GM21723 (cell line): ENCODE data around the gene LRRC26.

ENCODE experiments used
- ATAC-seq: cut with Tn5 transposase; IDR thresholded peaks from one replicate; pipeline ENCODE4 v1.9.1; 2021; ENCODE audit warnings: mild to moderate bottlenecking, moderate library complexity; ENCODE audit not compliant: unreplicated experiment

Gene LRRC26

GRCh38 chr9:137169896-137170358 lies at the start of gene LRRC26:
TSS of gene LRRC26 (minus strand) at chr9:137170051. CDS start at chr9:137169943, 108 bp downstream.
- no peak for ATAC-seq

DNA sequence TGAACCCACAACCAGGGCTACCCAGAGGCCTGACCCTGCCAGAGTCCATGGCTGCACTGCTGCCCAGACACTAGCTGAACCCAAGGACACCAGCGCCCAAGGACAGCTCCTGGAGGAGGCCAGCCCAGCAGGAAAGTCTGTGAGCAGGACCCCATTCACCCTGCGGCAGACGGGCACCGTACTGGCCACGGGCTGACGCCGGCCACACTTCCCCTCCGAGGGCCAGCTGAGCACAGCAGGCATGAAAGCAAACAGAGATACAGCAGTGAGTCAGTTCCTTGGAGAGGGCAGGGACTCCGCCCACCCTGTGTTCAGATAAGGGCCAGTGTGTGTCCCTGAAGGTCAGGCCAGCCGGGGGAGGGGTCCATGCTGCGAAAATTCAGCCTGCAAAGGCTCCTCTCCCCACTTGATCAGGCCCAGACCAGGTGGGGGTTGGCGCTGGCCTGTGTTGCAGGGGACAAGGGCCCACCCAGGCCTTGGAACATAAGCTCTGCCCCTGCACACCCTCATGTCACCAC lies 49.0 kb upstream of the LRRC26 start:
- no peak for ATAC-seq

DNA sequence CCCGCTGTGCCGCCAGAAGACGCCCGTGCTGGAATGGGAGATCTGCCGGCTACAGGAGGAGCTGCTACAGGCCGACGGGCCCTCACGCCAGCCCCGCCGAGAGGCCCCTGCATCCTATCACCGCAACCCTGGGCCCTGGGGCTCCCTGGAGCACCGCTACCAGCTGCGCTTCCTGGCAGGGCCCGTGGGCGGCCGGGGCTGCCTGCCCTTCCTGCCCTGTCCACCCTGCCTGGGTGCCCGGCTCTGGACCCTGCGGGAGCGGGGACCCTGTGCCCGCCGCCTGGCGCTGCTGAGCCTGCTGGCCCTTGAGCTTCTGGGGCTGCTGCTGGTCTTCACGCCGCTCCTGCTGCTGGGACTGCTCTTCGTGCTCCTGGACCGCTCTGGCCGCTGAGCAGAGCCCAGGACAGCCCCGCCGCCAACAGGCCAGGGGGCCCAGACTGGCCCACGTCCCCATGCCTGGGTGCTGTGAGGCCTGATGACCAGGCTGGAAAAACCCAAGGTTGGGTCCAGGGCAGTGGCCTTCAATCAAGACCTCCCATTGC lies 48.4 kb upstream of the LRRC26 start:
- ATAC-seq: no peak

DNA sequence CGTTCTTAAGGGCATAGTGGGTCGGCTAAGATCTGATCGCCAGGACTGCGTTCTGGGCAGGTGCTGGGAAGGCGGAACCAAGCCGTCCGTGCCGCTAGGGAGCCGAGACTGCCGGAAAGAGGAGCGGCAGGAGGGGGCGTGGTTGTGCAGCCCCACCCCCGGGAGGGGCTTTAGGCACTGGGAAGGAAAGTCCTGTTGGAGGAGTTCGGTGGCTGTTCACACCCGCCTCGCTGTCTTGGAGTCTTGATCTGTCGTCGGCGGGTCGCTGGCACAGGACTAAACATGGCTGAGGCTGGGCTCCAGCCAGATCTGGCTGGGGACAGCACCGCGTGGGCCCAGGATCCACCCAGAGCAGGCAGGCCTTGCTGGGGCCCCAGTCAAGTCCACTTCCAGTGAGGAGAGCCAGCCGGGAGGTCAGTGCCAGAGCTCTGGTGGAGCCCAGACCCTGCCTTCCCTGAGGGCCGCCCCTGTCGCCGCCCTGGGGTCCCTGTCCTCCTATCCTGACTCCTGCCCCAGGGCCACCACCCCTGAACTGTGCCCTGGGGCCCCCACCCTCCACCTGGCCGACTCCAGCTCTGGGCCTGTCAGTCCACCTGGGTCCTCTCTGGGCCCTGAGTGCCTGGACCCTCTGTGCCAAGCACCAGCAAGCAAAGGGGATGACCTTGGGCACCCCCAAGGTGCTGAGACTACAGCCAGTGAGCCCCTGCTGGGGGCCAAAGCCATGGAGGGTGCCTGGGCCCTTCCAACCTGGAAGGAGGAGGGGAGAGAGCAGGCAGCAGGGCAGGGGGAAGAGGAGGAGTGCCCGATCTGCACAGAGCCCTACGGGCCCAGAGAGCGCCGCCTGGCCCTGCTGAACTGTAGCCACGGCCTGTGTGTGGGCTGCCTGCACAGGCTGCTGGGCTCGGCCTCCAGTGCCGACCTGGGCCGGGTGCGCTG lies 47.7 kb upstream of the LRRC26 start:
- no peak for ATAC-seq

- no peak for ATAC-seq
Measured at GRCh38 chr9:137216188-137216965, 46.5 kb upstream of the LRRC26 start.

- ATAC-seq: no peak
Measured at GRCh38 chr9:137215196-137215986, 45.5 kb upstream of the LRRC26 start.

DNA sequence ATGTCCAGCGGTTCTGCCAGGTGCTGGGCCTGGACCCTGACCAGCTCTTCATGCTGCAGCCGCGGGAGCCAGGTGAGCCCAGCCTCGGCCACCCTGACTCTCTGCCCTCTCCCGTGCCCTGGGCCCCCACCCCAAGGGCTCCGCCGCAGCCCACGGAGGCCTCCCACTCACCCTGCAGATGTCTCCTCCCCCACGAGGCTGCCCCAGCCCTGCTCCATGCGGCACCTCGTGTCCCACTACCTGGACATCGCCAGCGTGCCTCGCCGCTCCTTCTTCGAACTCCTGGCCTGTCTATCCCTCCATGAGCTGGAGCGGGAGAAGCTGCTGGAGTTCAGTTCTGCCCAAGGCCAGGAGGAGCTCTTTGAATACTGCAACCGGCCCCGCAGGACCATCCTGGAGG lies 44.8 kb upstream of the LRRC26 start:
- ATAC-seq: no peak

- ATAC-seq: no peak
Measured at GRCh38 chr9:137213160-137214060, 43.6 kb upstream of the LRRC26 start.

GRCh38 chr9:137212520-137212919 lies 42.7 kb upstream of the LRRC26 start:
- ATAC-seq: no peak

GRCh38 chr9:137211532-137211931 lies 41.7 kb upstream of the LRRC26 start:
- ATAC-seq: no peak

- no peak for ATAC-seq
Measured at GRCh38 chr9:137206602-137207001, 36.8 kb upstream of the LRRC26 start.

DNA sequence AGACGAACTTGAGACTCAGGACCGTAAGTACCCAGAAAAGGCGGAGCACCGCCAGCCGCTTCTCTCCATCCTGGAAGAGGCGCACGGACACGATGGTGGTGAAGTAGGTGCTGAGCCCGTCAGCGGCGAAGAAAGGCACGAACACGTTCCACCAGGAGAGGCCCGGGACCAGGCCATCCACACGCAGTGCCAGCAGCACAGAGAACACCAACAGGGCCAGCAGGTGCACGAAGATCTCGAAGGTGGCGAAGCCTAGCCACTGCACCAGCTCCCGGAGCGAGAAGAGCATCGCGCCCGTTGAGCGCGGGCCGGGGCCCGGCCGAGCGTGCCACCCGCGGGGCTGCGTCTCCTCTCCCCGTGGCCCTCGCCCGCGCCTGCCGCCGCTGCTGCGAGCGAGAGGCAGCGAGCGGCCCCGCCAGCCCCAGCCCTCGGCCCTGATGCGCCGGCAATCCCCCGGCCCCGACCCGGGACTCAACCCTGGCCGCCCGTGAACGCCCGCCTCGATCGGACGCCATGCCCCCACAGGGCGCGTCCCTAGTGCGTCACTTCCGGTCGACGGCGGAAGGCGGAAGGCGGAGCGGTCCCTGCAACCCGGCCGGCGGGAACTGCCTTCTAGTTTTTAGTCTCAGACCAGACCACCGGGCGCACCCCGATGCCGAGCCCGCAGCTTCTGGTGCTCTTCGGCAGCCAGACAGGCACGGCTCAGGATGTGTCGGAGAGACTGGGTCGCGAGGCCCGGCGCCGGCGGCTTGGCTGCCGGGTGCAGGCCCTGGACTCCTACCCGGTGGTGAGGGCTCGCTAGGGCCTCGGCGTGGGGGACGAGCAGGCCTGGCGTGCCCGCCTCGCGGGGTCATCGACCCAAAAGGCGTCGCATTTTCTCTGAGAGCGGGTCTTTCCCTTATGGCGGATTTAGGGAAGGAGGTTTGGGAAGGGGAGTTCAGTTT lies 35.5 kb upstream of the LRRC26 start, which contains the start of the genes NDOR1 and TMEM203:
TSS of gene NDOR1 (plus strand) at position 575 of the 944 bp plus-strand sequence. CDS start at position 653, 78 bp downstream.
TSS of gene TMEM203 (minus strand) at position 523 of the 944 bp plus-strand sequence. CDS start at position 289, 234 bp downstream.
- peak; percentile 49 for ATAC-seq

DNA sequence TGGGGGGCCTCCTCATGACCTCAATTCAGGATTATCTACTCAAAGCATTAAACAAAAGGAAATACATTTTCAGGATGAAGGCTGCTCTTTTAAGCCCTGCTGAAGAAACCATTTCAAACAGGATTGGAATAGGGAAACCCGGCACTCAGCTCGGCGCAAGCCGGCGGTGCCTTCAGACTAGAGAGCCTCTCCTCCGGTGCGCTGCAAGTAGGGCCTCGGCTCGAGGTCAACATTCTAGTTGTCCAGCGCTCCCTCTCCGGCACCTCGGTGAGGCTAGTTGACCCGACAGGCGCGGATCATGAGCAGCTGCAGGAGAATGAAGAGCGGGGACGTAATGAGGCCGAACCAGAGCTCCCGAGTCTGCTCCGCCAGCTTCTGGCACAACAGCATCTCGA lies 34.9 kb upstream of the LRRC26 start:
- ATAC-seq: no peak

- no peak for ATAC-seq
Measured at GRCh38 chr9:137202966-137203365, 33.1 kb upstream of the LRRC26 start.

DNA sequence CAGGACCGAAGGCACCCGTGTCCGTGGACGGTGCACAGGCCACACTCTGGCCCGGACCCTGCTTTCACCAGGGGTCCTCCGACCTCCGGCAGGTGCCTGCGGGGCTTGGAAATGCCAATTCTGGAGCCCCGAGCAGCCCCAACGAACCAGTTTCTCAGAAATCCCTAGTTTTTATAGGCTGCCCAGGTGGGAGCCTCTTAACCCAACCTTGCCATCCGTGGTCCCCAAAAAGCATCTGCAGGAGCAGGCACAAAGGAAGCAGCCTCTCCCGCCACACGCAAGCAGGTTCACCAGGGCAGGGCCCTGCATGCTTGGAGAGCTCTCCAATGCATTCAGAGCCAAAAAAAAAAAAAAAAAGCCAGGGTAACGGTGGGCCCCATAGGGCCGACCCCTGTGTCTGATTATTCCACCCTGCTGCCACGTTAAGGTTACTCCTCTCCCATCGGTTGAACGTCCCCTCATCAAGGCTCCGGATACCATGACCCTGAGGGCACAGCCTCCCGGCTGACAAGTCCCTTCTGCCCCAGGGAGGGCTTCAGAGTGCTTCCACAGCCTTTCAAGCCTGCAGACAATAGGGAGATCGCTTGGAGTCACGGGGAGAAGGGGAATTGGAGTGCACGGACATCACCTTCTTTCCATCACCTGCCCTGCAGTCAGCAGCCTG lies 31.5 kb upstream of the LRRC26 start:
- no peak for ATAC-seq

- peak; percentile 82 for ATAC-seq
Measured at GRCh38 chr9:137200311-137201204, 30.7 kb upstream of the LRRC26 start, which contains the start of gene TPRN. TSS of gene TPRN (minus strand) at chr9:137200741. CDS start at chr9:137200711, 30 bp downstream.
